AG08396 (cell line): ENCODE data around the gene LDB2.

Source experiments
- DNase-seq: peaks from one replicate; pipeline ENCODE4 v3.0.0; 2012; ENCODE audit warnings: low spot score, mixed read lengths

The LDB2 gene

GRCh38 chr4:16884673-16885460 lies 13.6 kb downstream of the LDB2 start:
- no peak for DNase-seq

- DNase-seq, result no peak
These were observed 14.6 kb downstream of the LDB2 start for GRCh38 chr4:16883806-16884205.

GRCh38 chr4:16881151-16881884 lies 17.1 kb downstream of the LDB2 start:
- DNase-seq, result no peak

GRCh38 chr4:16875487-16875886 lies 23.0 kb downstream of the LDB2 start:
- peak; percentile 62 for DNase-seq

- no peak for DNase-seq
These were observed 28.7 kb downstream of the LDB2 start for GRCh38 chr4:16869594-16870245.

GRCh38 chr4:16868674-16869073 lies 29.8 kb downstream of the LDB2 start:
- no peak for DNase-seq

GRCh38 chr4:16867827-16868226 lies 30.6 kb downstream of the LDB2 start:
- no peak for DNase-seq

- DNase-seq, result no peak
These were observed 31.5 kb downstream of the LDB2 start for GRCh38 chr4:16866974-16867373.

GRCh38 chr4:16865897-16866283 lies 32.6 kb downstream of the LDB2 start:
- DNase-seq, result no peak

GRCh38 chr4:16865209-16865896 lies 33.1 kb downstream of the LDB2 start:
- no peak for DNase-seq

GRCh38 chr4:16864199-16864598 lies 34.2 kb downstream of the LDB2 start:
- no peak for DNase-seq

GRCh38 chr4:16862697-16863096 lies 35.7 kb downstream of the LDB2 start:
- no peak for DNase-seq

GRCh38 chr4:16860516-16860915 lies 37.9 kb downstream of the LDB2 start:
- peak; percentile 61 for DNase-seq

- DNase-seq, result no peak
These were observed 39.4 kb downstream of the LDB2 start for GRCh38 chr4:16859031-16859430.

GRCh38 chr4:16858275-16858752 lies 40.1 kb downstream of the LDB2 start:
- DNase-seq, result peak; percentile 17

- no peak for DNase-seq
These were observed 41.0 kb downstream of the LDB2 start for GRCh38 chr4:16857425-16857824.

- DNase-seq, result no peak
These were observed 44.8 kb downstream of the LDB2 start for GRCh38 chr4:16853640-16854039.

- DNase-seq, result no peak
These were observed 45.8 kb downstream of the LDB2 start for GRCh38 chr4:16852644-16853043.

GRCh38 chr4:16852228-16852627 lies 46.2 kb downstream of the LDB2 start:
- no peak for DNase-seq

- no peak for DNase-seq
These were observed 51.8 kb downstream of the LDB2 start for GRCh38 chr4:16846540-16847117.

- no peak for DNase-seq
These were observed 53.4 kb downstream of the LDB2 start for GRCh38 chr4:16844816-16845586.
